GM23248 (cell line): ENCODE data around the gene PSME1. TPM values are rescaled to one million over a fixed set of nuclear protein-coding genes. Genes with fewer than 3 reads are reported as not detected.

Source experiments
- DNase-seq: peaks from one replicate; pipeline ENCODE4 v3.0.0-alpha.2; 2015
- H2AFZ ChIP-seq: fragments of 200-600 bp; sonication (generic); 2 replicates; pipeline ENCODE4 v1.6.1; 2016; ENCODE audit warnings: antibody characterized with exemption
- H3F3A ChIP-seq: fragments of 200-600 bp; sonication (generic); 2 replicates; pipeline ENCODE4 v1.6.1; 2016; ENCODE audit warnings: mild to moderate bottlenecking, antibody characterized with exemption, mixed run types; ENCODE audit not compliant: insufficient read depth
- H3K27ac ChIP-seq: fragments of 200-600 bp; sonication (generic); 2 replicates; pipeline ENCODE4 v1.5.1; 2016; ENCODE audit warnings: mild to moderate bottlenecking
- H3K27me3 ChIP-seq: fragments of 200-600 bp; sonication (generic); replicated peaks from 2 replicates; pipeline ENCODE4 v1.6.1; 2016; ENCODE audit warnings: mild to moderate bottlenecking; ENCODE audit not compliant: insufficient read depth
- H3K36me3 ChIP-seq: fragments of 200-600 bp; sonication (generic); 2 replicates; pipeline ENCODE4 v1.6.1; 2016; ENCODE audit warnings: low read depth, mild to moderate bottlenecking
- H3K4me1 ChIP-seq: fragments of 200-600 bp; sonication (generic); 2 replicates; pipeline ENCODE4 v1.6.1; 2016; ENCODE audit warnings: mild to moderate bottlenecking; ENCODE audit not compliant: insufficient read depth
- H3K4me2 ChIP-seq: fragments of 200-600 bp; sonication (generic); one replicate; pipeline ENCODE4 v1.6.1; 2016; ENCODE audit warnings: mild to moderate bottlenecking; ENCODE audit not compliant: unreplicated experiment
- H3K4me3 ChIP-seq: fragments of 200-600 bp; sonication (generic); 2 replicates; pipeline ENCODE4 v1.5.1; 2016; ENCODE audit warnings: mild to moderate bottlenecking
- H3K79me2 ChIP-seq: fragments of 200-600 bp; sonication (generic); 2 replicates; pipeline ENCODE4 v1.6.1; 2016; ENCODE audit warnings: mild to moderate bottlenecking; ENCODE audit not compliant: insufficient read depth
- H3K9ac ChIP-seq: fragments of 200-600 bp; sonication (generic); 2 replicates; pipeline ENCODE4 v1.6.1; 2016; ENCODE audit warnings: mild to moderate bottlenecking
- H3K9me2 ChIP-seq: fragments of 200-600 bp; sonication (generic); 2 replicates; pipeline ENCODE4 v1.6.1; 2016; ENCODE audit warnings: mixed run types, mild to moderate bottlenecking, moderate library complexity; ENCODE audit not compliant: insufficient read depth
- H3K9me3 ChIP-seq: fragments of 200-600 bp; sonication (generic); one replicate; pipeline ENCODE4 v1.6.1; 2017; ENCODE audit warnings: low read depth
- H4K20me1 ChIP-seq: fragments of 200-600 bp; sonication (generic); 2 replicates; pipeline ENCODE4 v1.6.0; 2016; ENCODE audit not compliant: insufficient read depth
- EZH2 ChIP-seq: fragments of 200-600 bp; sonication (generic); IDR thresholded peaks from 2 replicates; pipeline ENCODE4 v1.6.1; 2018; ENCODE audit warnings: antibody characterized with exemption, mild to moderate bottlenecking; ENCODE audit not compliant: insufficient read depth, poor library complexity, severe bottlenecking
- EZH2phosphoT487 ChIP-seq: fragments of 200-600 bp; sonication (generic); IDR thresholded peaks from 2 replicates; pipeline ENCODE4 v1.6.1; 2018; ENCODE audit warnings: antibody characterized with exemption, moderate library complexity, mild to moderate bottlenecking, low read depth; ENCODE audit not compliant: insufficient read depth
- WGBS, 2 experiments: methylation state at CpG; one replicate each; pipeline ENCODE4 v1.1.6; 2015 to 2017; ENCODE audit warnings: low lambda C conversion rate in 2 of 2, low coverage in 1 of 2; ENCODE audit errors: missing lambda C conversion rate in 2 of 2; 5-methylcytosine and 5-hydroxymethylcytosine counted together
- in situ Hi-C: fragments of 300-500 bp; cut with MboI; formaldehyde crosslinking; loops from 2 replicates; pipeline ENCODE4 v1.15.0; 2020
- polyA plus RNA-seq: library from polyadenylated mRNA; unstranded; fragments of >200 nt; fragmentation: Nextera tagmentation; extraction: Ambion mirVana; gene quantifications from 2 replicates; pipeline ENCODE4 v1.2.1, GENCODE V29; 2016
- total RNA-seq: library from RNA; depleted of rRNA; stranded (reverse); fragments of >200 nt; shearing (Covaris generic); gene quantifications from 2 replicates; pipeline ENCODE4 v1.2.3, GENCODE V29; 2014

PSME1 gene
- total and polyA plus RNA-seq, 2 experiments from 2014 or later = 58.9 to 144 TPM

- Histone ChIP-seq H3F3A (no peaks in the 10 kb centered on the region; the same call in 1 of the 2 replicates), H2AFZ (no peak within 1 kb of the TSS), H3K9me3 (no peaks in the 10 kb centered on the region), H3K27me3 (no peaks in the 10 kb centered on the region), H3K4me1 (no peaks in the 10 kb centered on the region), H3K9ac (no peak within 1 kb of the TSS), H3K27ac (no peak within 1 kb of the TSS), H4K20me1 (no peaks in the 10 kb centered on the region), H3K79me2 (no peaks in the 10 kb centered on the region), H3K36me3 (peaks cover 11% of the 10 kb centered on the region), H3K4me3 (no peak within 1 kb of the TSS), H3K9me2 (no peaks in the 10 kb centered on the region), H3K4me2 (no peak within 1 kb of the TSS)
- 35 to 41% methylated on average over 55 to 59 of the region's 63 CpGs for WGBS, 2 experiments
- TF ChIP-seq EZH2 (no peak), EZH2phosphoT487 (no peak)
- no peak for DNase-seq
- in situ Hi-C loops = no loop called here
Observed at GRCh38 chr14:24171422-24172260, 35.6 kb downstream of the PSME1 start, which contains the start of gene REC8. TSS of gene REC8 (plus strand) at chr14:24172080. CDS start at chr14:24172553, 473 bp downstream.

GRCh38 chr14:24172261-24172860 is 36.4 kb downstream of the PSME1 start:
- Histone ChIP-seq H3K4me1 (no peaks in the 10 kb centered on the region), H3K27ac (no peak overlapping the region), H2AFZ (no peak overlapping the region), H3K36me3 (peaks cover 9% of the 10 kb centered on the region), H3K9ac (no peak overlapping the region), H3K27me3 (no peaks in the 10 kb centered on the region), H3K4me2 (no peak overlapping the region), H3F3A (no peaks in the 10 kb centered on the region; the same call in 1 of the 2 replicates), H3K9me2 (no peaks in the 10 kb centered on the region), H3K9me3 (no peaks in the 10 kb centered on the region), H3K79me2 (no peaks in the 10 kb centered on the region), H4K20me1 (no peaks in the 10 kb centered on the region), H3K4me3 (no peak overlapping the region)
- in situ Hi-C loops = no loop called here
- no peak for DNase-seq
- TF ChIP-seq EZH2 (no peak), EZH2phosphoT487 (no peak)
- WGBS, 2 experiments = 58 to 74% methylated on average over 24 to 30 of the region's 30 CpGs

GRCh38 chr14:24172871-24173281 is 36.9 kb downstream of the PSME1 start:
- no peaks in the 10 kb centered on the region for H3K79me2 ChIP-seq
- H3K4me3 ChIP-seq = no peak overlapping the region
- no peak overlapping the region for H3K27ac ChIP-seq
- WGBS, 2 experiments = 90 to 91% methylated on average over 17 to 20 of the region's 20 CpGs
- no peaks in the 10 kb centered on the region for H3K9me2 ChIP-seq
- in situ Hi-C loops = no loop called here
- DNase-seq = no peak
- TF ChIP-seq EZH2 (no peak), EZH2phosphoT487 (no peak)
- no peaks in the 10 kb centered on the region for H4K20me1 ChIP-seq
- no peaks in the 10 kb centered on the region for H3K27me3 ChIP-seq
- no peak overlapping the region for H3K4me2 ChIP-seq
- no peak overlapping the region for H3K9ac ChIP-seq
- H3K4me1 ChIP-seq = no peaks in the 10 kb centered on the region
- no peaks in the 10 kb centered on the region for H3K9me3 ChIP-seq
- peaks cover 4% of the 10 kb centered on the region; the same call in 1 of the 2 replicates for H3K36me3 ChIP-seq
- no peak overlapping the region for H2AFZ ChIP-seq
- H3F3A ChIP-seq = no peaks in the 10 kb centered on the region; the same call in 1 of the 2 replicates

- no peaks in the 10 kb centered on the region for H3K79me2 ChIP-seq
- H4K20me1 ChIP-seq = no peaks in the 10 kb centered on the region
- no peaks in the 10 kb centered on the region for H3K9me2 ChIP-seq
- peaks cover 9% of the 10 kb centered on the region; the same call in 1 of the 2 replicates for H3K4me1 ChIP-seq
- no peak overlapping the region for H2AFZ ChIP-seq
- WGBS, 2 experiments = 91 to 92% methylated on average over 5 of the region's 5 CpGs
- DNase-seq = no peak
- no peak overlapping the region for H3K4me3 ChIP-seq
- no peaks in the 10 kb centered on the region for H3K27me3 ChIP-seq
- no peak overlapping the region for H3K9ac ChIP-seq
- H3K9me3 ChIP-seq = no peaks in the 10 kb centered on the region
- peaks cover 28% of the 10 kb centered on the region; the same call in 1 of the 2 replicates for H3K36me3 ChIP-seq
- in situ Hi-C loops = no loop called here
- no peak overlapping the region for H3K27ac ChIP-seq
- H3K4me2 ChIP-seq = no peak overlapping the region
- no peak for TF ChIP-seq EZH2
- no peak for TF ChIP-seq EZH2phosphoT487
- H3F3A ChIP-seq = peaks cover 22% of the 10 kb centered on the region
Observed at GRCh38 chr14:24176599-24176998, 40.6 kb downstream of the PSME1 start.
